Endodermal cell (in vitro differentiated cells): Measurements from ENCODE around the gene PIGX. TPM values are rescaled to one million over a fixed set of nuclear protein-coding genes. Genes with fewer than 3 reads are reported as not detected.

Experiments
- DNase-seq: peaks from one replicate; pipeline ENCODE4 v3.0.0-alpha.2; 2017
- H3K27ac ChIP-seq: 2 replicates; pipeline ENCODE4 v1.5.1; 2013; ENCODE audit warnings: mild to moderate bottlenecking, low read depth, low read length, moderate library complexity
- H3K27me3 ChIP-seq: 2 replicates; pipeline ENCODE4 v1.6.1; 2013; ENCODE audit warnings: mild to moderate bottlenecking, low read length, moderate library complexity; ENCODE audit not compliant: insufficient read depth, control insufficient read depth, poor library complexity, severe bottlenecking
- H3K36me3 ChIP-seq: 2 replicates; pipeline ENCODE4 v1.7.0; 2013; ENCODE audit warnings: mild to moderate bottlenecking, low read length, moderate library complexity; ENCODE audit not compliant: control insufficient read depth, insufficient read depth
- H3K4me1 ChIP-seq: one replicate; pipeline ENCODE4 v1.7.0; 2013; ENCODE audit warnings: low read length; ENCODE audit not compliant: control insufficient read depth, insufficient read depth
- H3K4me3 ChIP-seq: 2 replicates; pipeline ENCODE4 v1.5.1; 2013; ENCODE audit warnings: mild to moderate bottlenecking, low read length, moderate library complexity
- H3K9ac ChIP-seq: 2 replicates; pipeline ENCODE4 v1.6.1; 2013; ENCODE audit warnings: mild to moderate bottlenecking, low read length, moderate library complexity; ENCODE audit not compliant: poor library complexity, severe bottlenecking; ENCODE audit errors: extremely low read depth
- H3K9me3 ChIP-seq: 2 replicates; pipeline ENCODE4 v1.6.1; 2013; ENCODE audit warnings: mild to moderate bottlenecking, low read length, moderate library complexity; ENCODE audit not compliant: control insufficient read depth
- H3K27ac Mint-ChIP-seq: 2 replicates; pipeline ENCODE4 v1.8.0; 2020; ENCODE audit warnings: mixed read lengths
- H3K27me3 Mint-ChIP-seq: 2 replicates; pipeline ENCODE4 v1.8.0; 2021; ENCODE audit warnings: mild to moderate bottlenecking, mixed read lengths; ENCODE audit not compliant: insufficient read depth
- H3K36me3 Mint-ChIP-seq: 2 replicates; pipeline ENCODE4 v1.8.0; 2020; ENCODE audit warnings: low read depth, mixed read lengths
- H3K4me1 Mint-ChIP-seq: 2 replicates; pipeline ENCODE4 v1.8.0; 2020; ENCODE audit warnings: mixed read lengths
- H3K4me3 Mint-ChIP-seq: 2 replicates; pipeline ENCODE4 v1.8.0; 2020; ENCODE audit warnings: mild to moderate bottlenecking, moderate library complexity, mixed read lengths
- H3K9me3 Mint-ChIP-seq: 2 replicates; pipeline ENCODE4 v1.8.0; 2020; ENCODE audit warnings: mild to moderate bottlenecking, mixed read lengths
- WGBS, 2 experiments: methylation state at CpG; one replicate each; pipeline versions ENCODE4 v1.1.5 to v1.1.7; 2013; ENCODE audit warnings: missing lambda C conversion rate in 2 of 2, mixed read lengths in 1 of 2; ENCODE audit not compliant: insufficient coverage in 1 of 2, insufficient read length in 1 of 2; 5-methylcytosine and 5-hydroxymethylcytosine counted together
- total RNA-seq, 2 donors: library from RNA; stranded (reverse); fragmentation: NEBNext Ultra II Directional in 1 of 2; extraction: Animal tissue kit (Norgen Biotek cat#: 25700) in 1 of 2; gene quantifications; 2 replicates in 1 of 2; 3 replicates in 1 of 2; pipeline ENCODE4 v1.2.1, GENCODE V29; 2021
- TF ChIP-seq, protein P1 (sequence below): fragments of 200-600 bp; sonication (generic); conservative IDR thresholded peaks from 2 replicates; pipeline ENCODE4 v1.5.0; 2021; ENCODE audit warnings: antibody characterized with exemption, mild to moderate bottlenecking

PIGX gene
- total RNA-seq, 2 donors from 2014 or later, result 21.8 to 33.3 TPM

DNA sequence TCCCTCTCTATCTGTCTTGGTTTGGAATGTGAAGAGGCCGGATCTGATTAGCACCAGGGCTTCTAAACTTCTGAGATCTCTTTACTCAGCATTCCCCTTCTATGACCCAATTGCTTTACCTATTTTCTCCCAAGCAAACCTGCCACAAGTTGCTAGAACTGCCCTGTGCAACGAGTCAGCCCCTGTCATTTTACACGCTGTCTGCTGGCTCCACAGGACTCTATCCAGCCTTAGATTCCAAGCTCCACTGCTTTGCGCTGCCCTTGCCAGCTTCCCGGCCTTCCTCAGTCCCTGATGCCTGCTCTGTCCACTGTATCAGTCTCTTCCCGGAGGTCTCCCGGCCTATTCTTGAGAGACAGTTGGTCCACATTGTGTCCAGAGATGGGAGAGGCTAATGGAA is 12.4 kb upstream of the PIGX start:
- Mint-ChIP-seq H3K27me3 (no peaks in the 10 kb centered on the region), H3K9me3 (no peaks in the 10 kb centered on the region)
- 73 to 94% methylated on average over 5 to 7 of the region's 7 CpGs for WGBS, 2 experiments

DNA sequence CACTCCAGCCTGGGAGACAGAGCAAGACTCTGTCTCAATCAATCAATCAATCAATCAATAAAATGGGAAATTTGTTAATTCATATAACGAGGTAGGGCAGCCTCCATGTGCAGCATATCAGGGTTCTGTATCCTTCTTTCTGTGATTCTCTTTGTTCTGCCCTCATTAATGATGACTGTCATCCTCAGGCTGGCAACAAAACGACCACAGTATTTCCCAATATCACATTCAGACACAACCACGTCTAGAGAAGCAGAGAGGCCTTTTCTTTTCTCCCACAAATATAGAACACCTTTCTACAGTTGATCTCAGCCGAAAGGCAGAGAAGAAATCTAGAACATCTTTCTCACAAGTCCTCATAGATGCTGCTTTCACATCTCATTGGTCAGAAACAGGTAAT is 11.4 kb upstream of the PIGX start:
- H3K27ac ChIP-seq, result no peak overlapping the region
- H3K27me3 ChIP-seq, result no peaks in the 10 kb centered on the region
- TF ChIP-seq, protein P1, sequence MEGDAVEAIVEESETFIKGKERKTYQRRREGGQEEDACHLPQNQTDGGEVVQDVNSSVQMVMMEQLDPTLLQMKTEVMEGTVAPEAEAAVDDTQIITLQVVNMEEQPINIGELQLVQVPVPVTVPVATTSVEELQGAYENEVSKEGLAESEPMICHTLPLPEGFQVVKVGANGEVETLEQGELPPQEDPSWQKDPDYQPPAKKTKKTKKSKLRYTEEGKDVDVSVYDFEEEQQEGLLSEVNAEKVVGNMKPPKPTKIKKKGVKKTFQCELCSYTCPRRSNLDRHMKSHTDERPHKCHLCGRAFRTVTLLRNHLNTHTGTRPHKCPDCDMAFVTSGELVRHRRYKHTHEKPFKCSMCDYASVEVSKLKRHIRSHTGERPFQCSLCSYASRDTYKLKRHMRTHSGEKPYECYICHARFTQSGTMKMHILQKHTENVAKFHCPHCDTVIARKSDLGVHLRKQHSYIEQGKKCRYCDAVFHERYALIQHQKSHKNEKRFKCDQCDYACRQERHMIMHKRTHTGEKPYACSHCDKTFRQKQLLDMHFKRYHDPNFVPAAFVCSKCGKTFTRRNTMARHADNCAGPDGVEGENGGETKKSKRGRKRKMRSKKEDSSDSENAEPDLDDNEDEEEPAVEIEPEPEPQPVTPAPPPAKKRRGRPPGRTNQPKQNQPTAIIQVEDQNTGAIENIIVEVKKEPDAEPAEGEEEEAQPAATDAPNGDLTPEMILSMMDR, result no peak
- DNase-seq, result no peak
- Mint-ChIP-seq H3K4me3 (no peak overlapping the region), H3K27me3 (no peaks in the 10 kb centered on the region), H3K27ac (no peak overlapping the region), H3K4me1 (no peaks in the 10 kb centered on the region), H3K36me3 (no peaks in the 10 kb centered on the region), H3K9me3 (no peaks in the 10 kb centered on the region)
- no peaks in the 10 kb centered on the region for H3K4me1 ChIP-seq
- H3K36me3 ChIP-seq, result no peaks in the 10 kb centered on the region
- H3K9ac ChIP-seq, result no peak overlapping the region
- H3K9me3 ChIP-seq, result no peaks in the 10 kb centered on the region
- WGBS, 2 experiments, result 88 to 97% methylated on average over 3 to 4 of the region's 4 CpGs
- no peak overlapping the region for H3K4me3 ChIP-seq

More for the DNA sequence above, 12.4 kb upstream of the PIGX start:
- H3K27me3 ChIP-seq, result no peaks in the 10 kb centered on the region
- Mint-ChIP-seq H3K4me1 (no peaks in the 10 kb centered on the region), H3K36me3 (no peaks in the 10 kb centered on the region), H3K4me3 (no peak overlapping the region), H3K27ac (no peak overlapping the region)
- H3K27ac ChIP-seq, result no peak overlapping the region
- no peak overlapping the region for H3K9ac ChIP-seq
- H3K4me1 ChIP-seq, result no peaks in the 10 kb centered on the region
- no peaks in the 10 kb centered on the region for H3K36me3 ChIP-seq
- no peak overlapping the region for H3K4me3 ChIP-seq
- no peaks in the 10 kb centered on the region for H3K9me3 ChIP-seq
- TF ChIP-seq, protein P1, result no peak
- DNase-seq, result no peak

DNA sequence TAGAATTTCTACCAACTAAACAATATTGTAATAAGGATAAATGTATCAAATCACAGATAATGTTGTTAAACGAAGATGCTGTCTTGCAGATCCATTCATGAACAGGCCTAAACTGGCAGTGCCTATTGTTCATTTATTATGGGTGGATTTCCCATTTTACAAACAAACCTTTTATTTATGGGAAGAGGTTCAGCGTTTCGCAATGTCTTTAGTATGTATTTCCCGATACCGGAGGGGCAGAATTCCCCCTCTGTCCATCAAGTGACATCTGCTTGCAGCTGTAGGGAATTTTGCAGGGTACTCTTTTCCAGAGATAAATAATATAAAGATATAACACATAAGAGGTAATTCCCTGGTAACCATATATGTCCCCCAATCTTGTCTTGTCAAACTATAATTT is 5.8 kb upstream of the PIGX start:
- Mint-ChIP-seq H3K27me3 (peaks cover 6% of the 10 kb centered on the region), H3K9me3 (no peaks in the 10 kb centered on the region), H3K4me3 (no peak overlapping the region), H3K27ac (no peak overlapping the region), H3K36me3 (no peaks in the 10 kb centered on the region), H3K4me1 (peaks cover 3% of the 10 kb centered on the region)
- H3K36me3 ChIP-seq, result no peaks in the 10 kb centered on the region
- 90 to 100% methylated on average over 1 to 5 of the region's 5 CpGs for WGBS, 2 experiments
- no peak overlapping the region for H3K4me3 ChIP-seq
- no peak overlapping the region for H3K9ac ChIP-seq
- DNase-seq, result no peak
- H3K4me1 ChIP-seq, result no peaks in the 10 kb centered on the region
- H3K9me3 ChIP-seq, result no peaks in the 10 kb centered on the region
- TF ChIP-seq, protein P1, result no peak
- H3K27me3 ChIP-seq, result no peaks in the 10 kb centered on the region
- no peak overlapping the region for H3K27ac ChIP-seq
